ENCODE results near the gene TBATA. TPM values are rescaled to one million over a fixed set of nuclear protein-coding genes. Genes with fewer than 3 reads are reported as not detected.
A peak's percentile ranks its signal among the peaks of the same experiment; 100 is the strongest.

Gene TBATA
- total and polyA plus RNA-seq, 11 donors, result not detected

- 96 to 97% (median 97%) methylated on average over 9 of the region's 9 CpGs for WGBS, 4 donors
- ATAC-seq (no peak), DNase-seq (peak in 2 of 5 donors; percentile 19 to 59)
- Histone ChIP-seq H3K27ac (no peak overlapping the region), H3K4me3 (no peak overlapping the region), H3K27me3 (no peaks in the 10 kb centered on the region), H3K36me3 (no peaks in the 10 kb centered on the region), H3K9me3 (no peaks in the 10 kb centered on the region), H3K4me1 (peaks cover 0 to 19% (median 1%) of the 10 kb centered on the region in 12 donors)
- no peak for TF ChIP-seq CTCF (IDR thresholded peaks at IDR 0.05)
- TF ChIP-seq POLR2A (IDR thresholded peaks at IDR 0.05), result no peak
- intact Hi-C loops (cut with DNase I), result loop anchor here in 2 of 10 donors (10.0 kb wide), 1 partner anchor 287 kb away; no protein-coding TSS in a partner anchor
These were observed 33.8 kb downstream of the TBATA start for GRCh38 chr10:70751356-70751755.

- Histone ChIP-seq H3K4me1 (peaks cover 0 to 19% (median 2%) of the 10 kb centered on the region in 12 donors), H3K36me3 (no peaks in the 10 kb centered on the region), H3K4me3 (no peak overlapping the region), H3K27ac (no peak overlapping the region), H3K9me3 (peaks cover 0 to 8% (median 0%) of the 10 kb centered on the region in 12 donors), H3K27me3 (no peaks in the 10 kb centered on the region)
- DNase-seq (peak in 2 of 5 donors; percentile 18 to 21), ATAC-seq (no peak)
- no peak for TF ChIP-seq CTCF (IDR thresholded peaks at IDR 0.05)
- no peak for TF ChIP-seq POLR2A (IDR thresholded peaks at IDR 0.05)
- intact Hi-C loops (cut with DNase I), result loop anchor here in 2 of 10 donors (10.0 kb wide), 1 partner anchor 285 kb away; no protein-coding TSS in a partner anchor
- WGBS, 4 donors, result 53 to 79% (median 72%) methylated on average over 3 of the region's 3 CpGs
These were observed 34.9 kb downstream of the TBATA start for GRCh38 chr10:70750156-70750703.

GRCh38 chr10:70749756-70750155, 35.4 kb downstream of the TBATA start:
- Histone ChIP-seq H3K4me1 (peaks cover 0 to 14% (median 3%) of the 10 kb centered on the region in 12 donors), H3K27ac (no peak overlapping the region), H3K36me3 (no peaks in the 10 kb centered on the region), H3K27me3 (no peaks in the 10 kb centered on the region), H3K9me3 (peaks cover 0 to 10% (median 0%) of the 10 kb centered on the region in 12 donors), H3K4me3 (no peak overlapping the region)
- intact Hi-C loops (cut with DNase I), result loop anchor here in 3 of 10 donors (10.0 kb wide), 2 partner anchors 75 to 285 kb away; partner anchors contain the start of gene ADAMTS14 (in 1 of the 3)
- DNase-seq (peak in 2 of 5 donors; percentile 4 to 17), ATAC-seq (no peak)
- TF ChIP-seq CTCF (IDR thresholded peaks at IDR 0.05) (no peak), POLR2A (IDR thresholded peaks at IDR 0.05) (no peak)
- 92 to 98% (median 98%) methylated on average over 5 to 10 of the region's 10 CpGs for WGBS, 4 donors

- Histone ChIP-seq H3K36me3 (no peaks in the 10 kb centered on the region), H3K4me3 (no peak overlapping the region), H3K9me3 (peaks cover 0 to 10% (median 0%) of the 10 kb centered on the region in 12 donors), H3K27me3 (no peaks in the 10 kb centered on the region), H3K27ac (no peak overlapping the region), H3K4me1 (peaks cover 0 to 16% (median 2%) of the 10 kb centered on the region in 12 donors)
- ATAC-seq (no peak), DNase-seq (peak in 1 of 5 donors; percentile 14)
- 97% methylated on average over 9 to 10 of the region's 10 CpGs for WGBS, 4 donors
- TF ChIP-seq CTCF (IDR thresholded peaks at IDR 0.05) (no peak), POLR2A (IDR thresholded peaks at IDR 0.05) (no peak)
- intact Hi-C loops (cut with DNase I), result loop anchor here in 1 of 10 donors (10.0 kb wide), 1 partner anchor 74 kb away; the partner anchor contains the start of gene ADAMTS14
These were observed 36.2 kb downstream of the TBATA start for GRCh38 chr10:70748801-70749573.

Measured in heart left ventricle (tissue), 16 donors.